ENCODE results near the gene EPS15. TPM values are rescaled to one million over a fixed set of nuclear protein-coding genes. Genes with fewer than 3 reads are reported as not detected.

Gene EPS15
- total and polyA plus RNA-seq, 9 of the 15 experiments (the other 6 are each of a cell fraction or from before 2014, with no cell fraction given), result 23.1 to 69.0 (median 41.7) TPM

DNA sequence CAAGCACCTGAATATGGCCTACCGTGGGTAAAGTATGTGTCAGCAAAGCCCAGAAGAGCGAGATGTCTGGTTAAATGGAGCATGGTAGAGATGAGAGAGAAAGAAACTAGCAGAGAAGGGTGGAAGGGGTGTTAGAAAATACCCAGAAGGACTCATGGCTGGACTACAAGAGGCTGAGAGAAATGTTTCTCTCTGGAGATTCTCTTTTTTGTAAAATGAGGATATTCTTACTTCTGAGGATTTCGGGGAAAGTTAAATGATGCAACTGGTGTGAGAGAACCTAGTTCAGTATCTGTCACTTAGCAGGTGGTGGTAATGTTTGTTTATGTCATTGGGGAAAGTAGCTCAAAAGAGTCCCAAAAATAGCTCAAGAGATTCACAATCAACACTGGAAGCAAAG is 7.2 kb upstream of the EPS15 start (continued):
- TF ChIP-seq, protein P1, sequence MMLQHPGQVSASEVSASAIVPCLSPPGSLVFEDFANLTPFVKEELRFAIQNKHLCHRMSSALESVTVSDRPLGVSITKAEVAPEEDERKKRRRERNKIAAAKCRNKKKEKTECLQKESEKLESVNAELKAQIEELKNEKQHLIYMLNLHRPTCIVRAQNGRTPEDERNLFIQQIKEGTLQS (IDR thresholded peaks at IDR 0.05), result peak; percentile 86
- TF ChIP-seq, protein P1 (CRISPR knock-in tag; conservative IDR thresholded peaks at IDR 0.05), result no peak
- peak; percentile 28; the same call in 1 of the 2 replicates for TF ChIP-seq SOX6 (IDR thresholded peaks at IDR 0.05)
- TF ChIP-seq DMBX1 (CRISPR knock-in tag; IDR thresholded peaks at IDR 0.05; ENCODE audit: borderline replicate concordance), result 0 out of 2 replicates have a peak, but pooled peaks have one; percentile 20
- TF ChIP-seq EP300 (IDR thresholded peaks at IDR 0.05; ENCODE audit: low read length), result peak; percentile 72
- peak; percentile 41 for TF ChIP-seq L3MBTL2 (IDR thresholded peaks at IDR 0.05)
- no peak for TF ChIP-seq RAD21 (CRISPR knock-in tag; conservative IDR thresholded peaks at IDR 0.05 in 1 of 2, IDR thresholded peaks at IDR 0.05 in 1 of 2)
- no peak for TF ChIP-seq NEUROD1 (IDR thresholded peaks at IDR 0.05; ENCODE audit: borderline replicate concordance, low read depth, low read length, partially characterized antibody)
- TF ChIP-seq, protein P2, sequence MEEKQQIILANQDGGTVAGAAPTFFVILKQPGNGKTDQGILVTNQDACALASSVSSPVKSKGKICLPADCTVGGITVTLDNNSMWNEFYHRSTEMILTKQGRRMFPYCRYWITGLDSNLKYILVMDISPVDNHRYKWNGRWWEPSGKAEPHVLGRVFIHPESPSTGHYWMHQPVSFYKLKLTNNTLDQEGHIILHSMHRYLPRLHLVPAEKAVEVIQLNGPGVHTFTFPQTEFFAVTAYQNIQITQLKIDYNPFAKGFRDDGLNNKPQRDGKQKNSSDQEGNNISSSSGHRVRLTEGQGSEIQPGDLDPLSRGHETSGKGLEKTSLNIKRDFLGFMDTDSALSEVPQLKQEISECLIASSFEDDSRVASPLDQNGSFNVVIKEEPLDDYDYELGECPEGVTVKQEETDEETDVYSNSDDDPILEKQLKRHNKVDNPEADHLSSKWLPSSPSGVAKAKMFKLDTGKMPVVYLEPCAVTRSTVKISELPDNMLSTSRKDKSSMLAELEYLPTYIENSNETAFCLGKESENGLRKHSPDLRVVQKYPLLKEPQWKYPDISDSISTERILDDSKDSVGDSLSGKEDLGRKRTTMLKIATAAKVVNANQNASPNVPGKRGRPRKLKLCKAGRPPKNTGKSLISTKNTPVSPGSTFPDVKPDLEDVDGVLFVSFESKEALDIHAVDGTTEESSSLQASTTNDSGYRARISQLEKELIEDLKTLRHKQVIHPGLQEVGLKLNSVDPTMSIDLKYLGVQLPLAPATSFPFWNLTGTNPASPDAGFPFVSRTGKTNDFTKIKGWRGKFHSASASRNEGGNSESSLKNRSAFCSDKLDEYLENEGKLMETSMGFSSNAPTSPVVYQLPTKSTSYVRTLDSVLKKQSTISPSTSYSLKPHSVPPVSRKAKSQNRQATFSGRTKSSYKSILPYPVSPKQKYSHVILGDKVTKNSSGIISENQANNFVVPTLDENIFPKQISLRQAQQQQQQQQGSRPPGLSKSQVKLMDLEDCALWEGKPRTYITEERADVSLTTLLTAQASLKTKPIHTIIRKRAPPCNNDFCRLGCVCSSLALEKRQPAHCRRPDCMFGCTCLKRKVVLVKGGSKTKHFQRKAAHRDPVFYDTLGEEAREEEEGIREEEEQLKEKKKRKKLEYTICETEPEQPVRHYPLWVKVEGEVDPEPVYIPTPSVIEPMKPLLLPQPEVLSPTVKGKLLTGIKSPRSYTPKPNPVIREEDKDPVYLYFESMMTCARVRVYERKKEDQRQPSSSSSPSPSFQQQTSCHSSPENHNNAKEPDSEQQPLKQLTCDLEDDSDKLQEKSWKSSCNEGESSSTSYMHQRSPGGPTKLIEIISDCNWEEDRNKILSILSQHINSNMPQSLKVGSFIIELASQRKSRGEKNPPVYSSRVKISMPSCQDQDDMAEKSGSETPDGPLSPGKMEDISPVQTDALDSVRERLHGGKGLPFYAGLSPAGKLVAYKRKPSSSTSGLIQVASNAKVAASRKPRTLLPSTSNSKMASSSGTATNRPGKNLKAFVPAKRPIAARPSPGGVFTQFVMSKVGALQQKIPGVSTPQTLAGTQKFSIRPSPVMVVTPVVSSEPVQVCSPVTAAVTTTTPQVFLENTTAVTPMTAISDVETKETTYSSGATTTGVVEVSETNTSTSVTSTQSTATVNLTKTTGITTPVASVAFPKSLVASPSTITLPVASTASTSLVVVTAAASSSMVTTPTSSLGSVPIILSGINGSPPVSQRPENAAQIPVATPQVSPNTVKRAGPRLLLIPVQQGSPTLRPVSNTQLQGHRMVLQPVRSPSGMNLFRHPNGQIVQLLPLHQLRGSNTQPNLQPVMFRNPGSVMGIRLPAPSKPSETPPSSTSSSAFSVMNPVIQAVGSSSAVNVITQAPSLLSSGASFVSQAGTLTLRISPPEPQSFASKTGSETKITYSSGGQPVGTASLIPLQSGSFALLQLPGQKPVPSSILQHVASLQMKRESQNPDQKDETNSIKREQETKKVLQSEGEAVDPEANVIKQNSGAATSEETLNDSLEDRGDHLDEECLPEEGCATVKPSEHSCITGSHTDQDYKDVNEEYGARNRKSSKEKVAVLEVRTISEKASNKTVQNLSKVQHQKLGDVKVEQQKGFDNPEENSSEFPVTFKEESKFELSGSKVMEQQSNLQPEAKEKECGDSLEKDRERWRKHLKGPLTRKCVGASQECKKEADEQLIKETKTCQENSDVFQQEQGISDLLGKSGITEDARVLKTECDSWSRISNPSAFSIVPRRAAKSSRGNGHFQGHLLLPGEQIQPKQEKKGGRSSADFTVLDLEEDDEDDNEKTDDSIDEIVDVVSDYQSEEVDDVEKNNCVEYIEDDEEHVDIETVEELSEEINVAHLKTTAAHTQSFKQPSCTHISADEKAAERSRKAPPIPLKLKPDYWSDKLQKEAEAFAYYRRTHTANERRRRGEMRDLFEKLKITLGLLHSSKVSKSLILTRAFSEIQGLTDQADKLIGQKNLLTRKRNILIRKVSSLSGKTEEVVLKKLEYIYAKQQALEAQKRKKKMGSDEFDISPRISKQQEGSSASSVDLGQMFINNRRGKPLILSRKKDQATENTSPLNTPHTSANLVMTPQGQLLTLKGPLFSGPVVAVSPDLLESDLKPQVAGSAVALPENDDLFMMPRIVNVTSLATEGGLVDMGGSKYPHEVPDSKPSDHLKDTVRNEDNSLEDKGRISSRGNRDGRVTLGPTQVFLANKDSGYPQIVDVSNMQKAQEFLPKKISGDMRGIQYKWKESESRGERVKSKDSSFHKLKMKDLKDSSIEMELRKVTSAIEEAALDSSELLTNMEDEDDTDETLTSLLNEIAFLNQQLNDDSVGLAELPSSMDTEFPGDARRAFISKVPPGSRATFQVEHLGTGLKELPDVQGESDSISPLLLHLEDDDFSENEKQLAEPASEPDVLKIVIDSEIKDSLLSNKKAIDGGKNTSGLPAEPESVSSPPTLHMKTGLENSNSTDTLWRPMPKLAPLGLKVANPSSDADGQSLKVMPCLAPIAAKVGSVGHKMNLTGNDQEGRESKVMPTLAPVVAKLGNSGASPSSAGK (IDR thresholded peaks at IDR 0.05), result peak; percentile 25; the same call in 1 of the 2 replicates
- TF ChIP-seq CTBP1 (IDR thresholded peaks at IDR 0.05; ENCODE audit: borderline replicate concordance), result 0 out of 2 replicates have a peak, but pooled peaks have one; percentile 21
- peak; percentile 46 for TF ChIP-seq BRD9 (IDR thresholded peaks at IDR 0.05; ENCODE audit: low read depth, partially characterized antibody)
- TF ChIP-seq TAL1 (IDR thresholded peaks at IDR 0.05), result peak; percentile 38; the same call in 1 of the 2 replicates
- TF ChIP-seq HIVEP1 (CRISPR knock-in tag; IDR thresholded peaks at IDR 0.05), result no peak
- TF ChIP-seq TCF3 (CRISPR knock-in tag; IDR thresholded peaks at IDR 0.05), result peak; percentile 54

All from K562 (cell line).